Mucosa of stomach (tissue), 1 donor: Measurements from ENCODE around the gene SPON1.
"Not testable (repeated sequence)": the region's sequence is repeated elsewhere in the genome, so short reads cannot be mapped to it uniquely, and the experiment has no call there.

Experiments
- H3K27me3 ChIP-seq: one replicate; pipeline ENCODE4 v1.7.0; 2013; ENCODE audit warnings: mild to moderate bottlenecking, low read length; ENCODE audit not compliant: control insufficient read depth, insufficient read depth
- H3K36me3 ChIP-seq: one replicate; pipeline ENCODE4 v1.7.0; 2013; ENCODE audit warnings: low read length; ENCODE audit not compliant: control insufficient read depth, insufficient read depth
- H3K4me1 ChIP-seq: one replicate; pipeline ENCODE4 v1.7.0; 2013; ENCODE audit warnings: mild to moderate bottlenecking, low read length; ENCODE audit not compliant: control insufficient read depth, insufficient read depth
- H3K4me3 ChIP-seq: one replicate; pipeline ENCODE4 v1.7.0; 2013; ENCODE audit warnings: low read length
- H3K9ac ChIP-seq: one replicate; pipeline ENCODE4 v1.7.0; 2013; ENCODE audit warnings: mild to moderate bottlenecking, low read length, moderate library complexity
- H3K9me3 ChIP-seq: one replicate; pipeline ENCODE4 v1.7.0; 2013; ENCODE audit warnings: mild to moderate bottlenecking, low read length, moderate library complexity; ENCODE audit not compliant: control insufficient read depth
- donor health status: Pancreatic carcinoma.

Gene SPON1

DNA sequence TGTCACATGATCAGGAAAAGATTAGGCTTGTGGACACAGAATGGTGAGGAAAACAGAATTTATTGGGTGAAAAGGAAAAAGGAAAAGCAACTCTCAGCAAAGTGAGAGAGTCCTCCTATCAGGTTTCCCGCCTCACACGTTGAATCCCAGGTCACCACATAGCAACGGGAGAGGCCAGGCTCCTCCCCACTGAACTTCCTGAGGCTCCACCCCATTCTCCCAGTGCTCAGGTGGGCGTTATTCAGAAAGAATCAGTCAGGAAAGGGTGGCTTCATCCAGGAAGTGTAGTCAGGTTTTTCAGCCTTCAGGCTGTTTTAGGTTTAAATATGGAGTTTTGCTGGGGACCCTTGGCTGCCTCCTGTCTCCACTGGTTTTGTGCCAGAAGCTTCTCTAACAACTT is 66.9 kb downstream of the SPON1 start:
- H3K36me3 ChIP-seq, result no peaks in the 10 kb centered on the region
- no peaks in the 10 kb centered on the region for H3K27me3 ChIP-seq
- peaks cover 35% of the 10 kb centered on the region for H3K4me1 ChIP-seq
- H3K4me3 ChIP-seq, result no peak overlapping the region
- H3K9me3 ChIP-seq, result no peaks in the 10 kb centered on the region
- no peak overlapping the region for H3K9ac ChIP-seq

DNA sequence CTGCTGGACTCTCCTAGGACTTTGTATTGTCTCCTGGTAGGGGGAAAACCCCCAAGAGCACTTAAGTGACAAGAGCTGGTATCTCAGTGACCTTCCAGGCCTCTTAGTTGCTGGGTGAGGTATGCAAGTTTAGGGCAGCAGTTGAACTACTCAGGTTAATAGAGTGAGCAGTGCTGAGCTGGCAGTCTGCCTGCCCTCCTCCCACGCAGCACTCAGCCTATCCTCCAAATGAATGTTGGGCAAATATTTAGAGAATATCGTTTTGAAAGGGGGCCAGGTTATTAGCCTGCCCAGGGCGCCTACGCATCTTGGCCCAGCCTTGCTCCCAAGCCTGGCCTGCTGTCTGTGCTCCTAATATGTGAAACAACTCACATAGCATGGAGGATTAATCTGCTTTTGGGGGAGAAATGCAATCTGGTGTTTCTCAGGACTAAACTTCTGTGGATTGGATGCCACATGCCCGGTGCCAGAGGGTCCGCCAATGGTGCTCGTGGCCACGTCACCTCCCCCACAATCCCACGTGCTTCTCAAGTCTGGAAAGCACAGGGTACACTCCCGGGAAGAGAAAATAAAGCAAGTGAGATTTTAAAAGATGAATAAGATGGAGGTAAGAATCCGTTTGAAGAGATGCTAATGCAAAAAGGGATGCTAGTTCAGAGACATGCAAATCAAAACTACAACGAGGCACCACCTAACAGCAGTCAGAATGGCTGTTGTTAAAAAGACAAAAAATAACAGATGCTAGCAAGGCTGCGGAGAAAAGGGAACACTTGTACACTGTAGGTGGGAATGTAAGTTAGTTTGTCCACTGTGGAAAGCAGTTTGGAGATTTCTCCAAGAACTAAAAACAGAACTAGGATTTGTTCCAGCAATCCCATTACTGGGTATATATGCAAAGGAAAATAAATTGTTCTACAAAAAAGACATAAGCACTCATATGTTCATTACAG is 67.7 kb downstream of the SPON1 start:
- Histone ChIP-seq H3K9ac (no peak overlapping the region), H3K27me3 (no peaks in the 10 kb centered on the region), H3K4me1 (peaks cover 35% of the 10 kb centered on the region), H3K9me3 (no peaks in the 10 kb centered on the region), H3K4me3 (no peak overlapping the region), H3K36me3 (no peaks in the 10 kb centered on the region)

DNA sequence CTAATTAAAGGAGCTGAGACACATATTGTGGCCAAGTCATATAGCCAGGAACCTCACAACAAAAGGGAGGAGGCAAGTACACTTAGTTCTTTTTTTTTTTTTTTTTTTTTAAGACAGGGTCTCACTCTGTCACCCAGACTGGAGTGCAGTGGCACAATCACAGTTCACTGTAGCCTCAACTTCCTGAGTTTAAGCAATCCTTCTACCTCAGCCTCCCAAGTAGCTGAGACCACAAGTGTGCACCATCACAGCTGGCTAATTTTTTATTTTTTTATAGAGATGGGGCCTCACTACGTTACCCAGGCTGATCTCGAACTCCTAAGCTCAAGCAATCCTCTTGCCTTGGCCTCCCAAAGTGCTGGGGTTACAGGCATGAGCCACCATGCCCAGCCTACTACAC is 73.0 kb downstream of the SPON1 start:
- H3K4me3 ChIP-seq, H3K9ac ChIP-seq, H3K27me3 ChIP-seq: not testable (repeated sequence)

GRCh38 chr11:14036469-14036868 is 73.9 kb downstream of the SPON1 start:
- Histone ChIP-seq H3K27me3 (no peaks in the 10 kb centered on the region), H3K36me3 (no peaks in the 10 kb centered on the region), H3K9ac (no peak overlapping the region), H3K4me1 (no peaks in the 10 kb centered on the region), H3K4me3 (no peak overlapping the region), H3K9me3 (no peaks in the 10 kb centered on the region)

More for the DNA sequence above, 73.0 kb downstream of the SPON1 start:
- not testable (repeated sequence) for H3K4me1 ChIP-seq, H3K36me3 ChIP-seq, H3K9me3 ChIP-seq

DNA sequence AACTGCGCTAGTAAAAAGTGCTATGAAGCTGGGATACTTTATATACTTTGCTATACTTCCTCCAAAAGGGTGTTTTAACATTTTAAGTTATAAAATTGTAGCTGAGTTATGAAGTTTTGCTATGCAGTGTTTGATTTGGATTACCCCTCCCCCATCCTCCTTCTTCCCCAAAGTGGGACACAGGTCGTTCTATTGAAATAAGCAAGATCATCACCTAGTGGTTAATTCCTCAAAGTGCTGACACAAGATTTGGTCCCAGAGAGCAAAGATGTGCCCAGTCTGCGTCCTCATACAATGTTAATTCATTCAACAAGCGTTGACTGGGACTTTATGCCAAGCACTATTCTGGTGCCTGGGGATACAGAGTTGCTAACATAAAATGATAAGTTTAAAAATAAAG is 78.5 kb downstream of the SPON1 start:
- no peak overlapping the region for H3K9ac ChIP-seq
- no peaks in the 10 kb centered on the region for H3K4me1 ChIP-seq
- no peaks in the 10 kb centered on the region for H3K27me3 ChIP-seq
- H3K36me3 ChIP-seq, result no peaks in the 10 kb centered on the region
- H3K4me3 ChIP-seq, result no peak overlapping the region
- H3K9me3 ChIP-seq, result no peaks in the 10 kb centered on the region

DNA sequence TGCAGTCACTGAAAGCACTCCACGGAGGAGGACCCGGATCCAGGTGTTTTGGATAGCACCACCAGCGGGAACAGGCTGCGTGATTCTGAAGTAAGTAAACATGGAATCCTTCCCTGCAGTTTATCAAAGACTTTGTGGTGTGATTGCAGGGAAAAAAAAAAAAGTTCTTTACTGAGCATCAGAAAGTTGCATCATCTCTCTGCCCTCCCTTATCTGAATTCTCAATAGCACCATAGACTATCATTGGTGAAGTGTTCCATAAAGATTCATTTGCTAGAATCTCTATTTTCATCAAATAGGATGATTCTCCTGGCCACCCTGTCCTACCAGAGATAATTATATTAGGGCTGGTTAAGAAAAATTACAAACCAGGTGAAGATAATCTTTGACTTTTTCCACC is 79.0 kb downstream of the SPON1 start:
- H3K9ac ChIP-seq, result no peak overlapping the region
- no peaks in the 10 kb centered on the region for H3K9me3 ChIP-seq
- no peaks in the 10 kb centered on the region for H3K27me3 ChIP-seq
- H3K36me3 ChIP-seq, result no peaks in the 10 kb centered on the region
- H3K4me3 ChIP-seq, result no peak overlapping the region
- no peaks in the 10 kb centered on the region for H3K4me1 ChIP-seq

DNA sequence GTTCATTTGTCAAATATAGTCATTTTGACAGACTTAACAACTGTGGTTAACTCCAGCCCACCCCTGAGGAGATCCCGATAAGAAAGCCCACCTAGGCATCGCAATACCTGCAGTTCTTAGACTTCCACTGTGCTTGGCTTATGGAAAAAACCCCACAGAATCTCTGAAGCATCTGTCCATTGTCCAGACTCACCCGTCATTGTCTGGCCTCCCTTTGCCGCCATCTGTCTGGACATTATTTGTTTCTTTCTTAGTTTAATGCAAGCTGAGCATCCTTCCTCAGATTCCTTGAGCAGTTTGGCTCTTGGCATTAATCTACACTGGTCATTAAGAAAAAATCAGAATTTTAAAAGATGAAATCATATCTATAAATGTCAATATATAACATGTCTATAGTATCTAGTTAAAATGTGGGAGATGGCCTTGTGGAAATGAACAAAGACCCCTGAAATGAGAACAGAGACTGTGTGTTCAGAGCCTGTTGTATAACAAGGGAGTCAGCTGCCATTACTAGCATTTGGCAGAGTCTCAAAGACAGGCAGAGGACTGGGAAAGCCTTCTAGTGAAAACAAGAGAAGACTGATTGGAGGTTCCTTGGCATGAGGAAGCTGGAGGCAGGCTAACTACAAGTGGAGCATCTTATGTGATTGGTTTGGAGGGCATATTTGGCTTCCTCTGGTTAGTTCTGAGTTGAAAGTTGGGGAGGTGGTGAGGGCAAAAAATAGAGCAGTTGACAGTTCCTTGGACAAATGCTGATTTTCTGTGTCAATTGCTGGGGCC is 80.4 kb downstream of the SPON1 start:
- no peaks in the 10 kb centered on the region for H3K27me3 ChIP-seq
- no peaks in the 10 kb centered on the region for H3K4me1 ChIP-seq
- no peaks in the 10 kb centered on the region for H3K9me3 ChIP-seq
- no peak overlapping the region for H3K9ac ChIP-seq
- H3K36me3 ChIP-seq, result no peaks in the 10 kb centered on the region
- H3K4me3 ChIP-seq, result no peak overlapping the region

DNA sequence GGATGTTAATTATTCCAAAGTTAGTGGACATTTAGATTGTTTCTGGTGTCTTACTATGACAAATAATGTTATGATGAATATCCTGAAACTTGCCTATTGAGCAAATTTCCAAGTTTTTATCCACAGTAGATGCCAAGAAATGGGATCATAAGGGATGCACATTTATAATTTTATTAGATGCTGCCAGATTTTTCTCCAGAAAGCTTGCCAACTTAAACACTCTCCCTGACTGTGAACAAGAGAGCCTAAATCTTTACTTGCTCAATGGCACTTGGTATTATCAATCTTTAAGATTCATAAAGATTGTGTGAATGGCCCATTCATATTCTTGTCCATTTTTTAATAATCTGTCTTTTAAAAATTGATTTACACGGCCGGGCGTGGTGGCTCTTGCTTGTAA is 82.4 kb downstream of the SPON1 start:
- Histone ChIP-seq H3K9me3 (no peaks in the 10 kb centered on the region), H3K4me3 (no peak overlapping the region), H3K9ac (no peak overlapping the region), H3K4me1 (no peaks in the 10 kb centered on the region), H3K27me3 (no peaks in the 10 kb centered on the region), H3K36me3 (no peaks in the 10 kb centered on the region)

DNA sequence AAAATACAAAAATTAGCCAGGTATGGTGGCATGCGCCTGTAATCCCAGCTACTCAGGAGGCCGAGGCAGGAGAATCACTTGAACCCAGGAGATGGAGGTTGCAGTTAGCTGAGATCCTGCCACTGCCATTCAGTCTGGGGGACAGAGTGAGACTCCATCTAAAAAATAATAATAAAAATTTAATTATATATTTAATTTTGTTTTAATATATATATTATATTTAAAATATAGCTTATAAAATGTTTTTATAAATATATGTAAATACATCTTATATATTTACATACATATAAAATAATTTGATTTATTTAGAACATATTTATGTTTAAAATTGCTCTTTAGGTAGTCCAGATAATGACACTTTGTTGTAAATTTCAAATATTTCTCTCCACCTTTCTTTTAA is 82.9 kb downstream of the SPON1 start:
- no peak overlapping the region for H3K9ac ChIP-seq
- no peak overlapping the region for H3K4me3 ChIP-seq

DNA sequence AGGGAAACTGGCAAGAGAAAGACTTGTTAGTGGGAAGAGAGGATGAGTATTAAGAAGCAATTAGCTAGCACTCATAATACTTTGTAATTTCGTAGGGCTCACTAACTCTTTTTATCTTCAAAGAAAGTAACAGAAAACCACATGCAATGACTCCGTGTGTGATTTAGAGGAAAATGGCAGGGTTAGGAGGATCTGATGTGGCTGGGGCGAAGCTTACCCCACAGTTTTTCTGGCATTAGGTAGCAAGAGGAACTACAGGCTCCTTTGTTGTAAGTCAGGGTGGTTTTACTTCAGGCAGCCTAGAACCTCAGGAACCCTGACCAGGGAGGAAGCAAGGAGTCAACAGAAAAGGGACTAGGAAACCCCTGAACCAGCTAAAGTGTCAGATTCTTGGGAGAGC is 89.7 kb downstream of the SPON1 start:
- no peak overlapping the region for H3K9ac ChIP-seq
- no peak overlapping the region for H3K4me3 ChIP-seq
- H3K36me3 ChIP-seq, result no peaks in the 10 kb centered on the region
- no peaks in the 10 kb centered on the region for H3K27me3 ChIP-seq
- H3K9me3 ChIP-seq, result no peaks in the 10 kb centered on the region
- no peaks in the 10 kb centered on the region for H3K4me1 ChIP-seq

More for the DNA sequence above, 82.9 kb downstream of the SPON1 start:
- Histone ChIP-seq H3K27me3 (no peaks in the 10 kb centered on the region), H3K36me3 (no peaks in the 10 kb centered on the region), H3K4me1 (no peaks in the 10 kb centered on the region), H3K9me3 (no peaks in the 10 kb centered on the region)

GRCh38 chr11:14054116-14055107 is 91.9 kb downstream of the SPON1 start:
- Histone ChIP-seq H3K9ac (no peak overlapping the region), H3K4me1 (no peaks in the 10 kb centered on the region), H3K27me3 (no peaks in the 10 kb centered on the region), H3K36me3 (no peaks in the 10 kb centered on the region), H3K4me3 (no peak overlapping the region), H3K9me3 (no peaks in the 10 kb centered on the region)
